Subcutaneous adipose tissue (tissue), 4 donors: ENCODE results near the gene THAP7. TPM values are rescaled to one million over a fixed set of nuclear protein-coding genes. Genes with fewer than 3 reads are reported as not detected.

Experiments used
- total RNA-seq, 4 donors: library from RNA; depleted of rRNA; stranded (reverse); fragments of >200 nt; gene quantifications; one replicate each; pipeline ENCODE4 v1.1.0, GENCODE V29; 2016
- TF ChIP-seq, protein P1 (sequence below): fragments of 450-650 bp; IDR thresholded peaks from one replicate; pipeline ENCODE4 v1.5.1; 2016; ENCODE audit warnings: low read depth, mild to moderate bottlenecking, control low read depth, antibody characterized with exemption, moderate library complexity

Gene THAP7
- total RNA-seq, 4 donors from 2014 or later: 20.7 to 26.6 (median 23.5) TPM

DNA sequence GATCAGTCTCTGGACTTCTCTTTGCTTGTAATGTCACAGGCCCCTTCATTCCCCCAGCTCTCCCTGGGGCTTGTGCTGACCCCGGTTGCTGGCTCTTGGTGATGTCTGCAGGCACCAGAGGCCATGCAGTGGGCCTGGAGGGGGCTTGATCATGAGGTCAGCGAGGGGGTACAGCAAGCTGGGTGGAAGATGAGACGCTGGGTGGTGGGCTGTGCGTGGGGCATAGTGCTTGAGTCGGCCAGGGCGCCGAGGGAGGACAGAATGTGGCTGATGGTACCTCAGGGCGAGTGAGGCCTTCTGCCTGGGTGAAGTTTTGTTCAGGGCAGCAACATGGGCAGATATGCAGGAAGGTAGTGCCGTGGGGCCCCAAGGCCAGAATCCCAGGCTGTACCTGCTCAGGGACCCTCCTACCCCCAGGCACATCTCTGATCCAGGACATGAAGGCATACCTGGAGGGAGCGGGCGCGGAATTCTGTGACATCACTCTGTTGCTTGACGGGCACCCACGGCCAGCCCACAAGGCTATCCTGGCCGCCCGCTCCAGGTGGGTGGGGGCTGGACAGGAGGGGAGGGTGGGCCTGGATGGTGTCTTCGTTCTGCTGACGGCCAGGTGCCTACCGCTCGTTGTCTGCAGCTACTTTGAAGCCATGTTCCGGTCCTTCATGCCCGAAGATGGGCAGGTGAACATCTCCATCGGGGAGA is 6.4 kb downstream of the THAP7 start:
- TF ChIP-seq, protein P1, sequence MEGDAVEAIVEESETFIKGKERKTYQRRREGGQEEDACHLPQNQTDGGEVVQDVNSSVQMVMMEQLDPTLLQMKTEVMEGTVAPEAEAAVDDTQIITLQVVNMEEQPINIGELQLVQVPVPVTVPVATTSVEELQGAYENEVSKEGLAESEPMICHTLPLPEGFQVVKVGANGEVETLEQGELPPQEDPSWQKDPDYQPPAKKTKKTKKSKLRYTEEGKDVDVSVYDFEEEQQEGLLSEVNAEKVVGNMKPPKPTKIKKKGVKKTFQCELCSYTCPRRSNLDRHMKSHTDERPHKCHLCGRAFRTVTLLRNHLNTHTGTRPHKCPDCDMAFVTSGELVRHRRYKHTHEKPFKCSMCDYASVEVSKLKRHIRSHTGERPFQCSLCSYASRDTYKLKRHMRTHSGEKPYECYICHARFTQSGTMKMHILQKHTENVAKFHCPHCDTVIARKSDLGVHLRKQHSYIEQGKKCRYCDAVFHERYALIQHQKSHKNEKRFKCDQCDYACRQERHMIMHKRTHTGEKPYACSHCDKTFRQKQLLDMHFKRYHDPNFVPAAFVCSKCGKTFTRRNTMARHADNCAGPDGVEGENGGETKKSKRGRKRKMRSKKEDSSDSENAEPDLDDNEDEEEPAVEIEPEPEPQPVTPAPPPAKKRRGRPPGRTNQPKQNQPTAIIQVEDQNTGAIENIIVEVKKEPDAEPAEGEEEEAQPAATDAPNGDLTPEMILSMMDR: no peak

DNA sequence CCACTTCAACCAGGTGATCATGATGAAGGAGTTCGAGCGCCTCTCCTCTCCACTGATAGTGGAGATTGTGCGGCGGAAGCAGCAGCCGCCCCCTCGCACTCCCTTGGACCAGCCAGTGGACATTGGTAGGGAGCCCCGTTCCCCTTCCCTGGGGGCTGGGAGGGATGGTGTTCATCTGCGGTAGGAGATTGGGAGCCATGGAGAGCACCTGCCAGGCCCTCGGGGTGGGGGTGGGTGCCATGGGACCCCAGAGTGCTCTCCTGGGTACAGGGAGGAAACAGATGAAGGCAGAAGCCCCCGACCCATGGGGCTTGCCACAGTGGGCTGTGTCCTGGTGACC is 7.0 kb downstream of the THAP7 start:
- TF ChIP-seq, protein P1: no peak

DNA sequence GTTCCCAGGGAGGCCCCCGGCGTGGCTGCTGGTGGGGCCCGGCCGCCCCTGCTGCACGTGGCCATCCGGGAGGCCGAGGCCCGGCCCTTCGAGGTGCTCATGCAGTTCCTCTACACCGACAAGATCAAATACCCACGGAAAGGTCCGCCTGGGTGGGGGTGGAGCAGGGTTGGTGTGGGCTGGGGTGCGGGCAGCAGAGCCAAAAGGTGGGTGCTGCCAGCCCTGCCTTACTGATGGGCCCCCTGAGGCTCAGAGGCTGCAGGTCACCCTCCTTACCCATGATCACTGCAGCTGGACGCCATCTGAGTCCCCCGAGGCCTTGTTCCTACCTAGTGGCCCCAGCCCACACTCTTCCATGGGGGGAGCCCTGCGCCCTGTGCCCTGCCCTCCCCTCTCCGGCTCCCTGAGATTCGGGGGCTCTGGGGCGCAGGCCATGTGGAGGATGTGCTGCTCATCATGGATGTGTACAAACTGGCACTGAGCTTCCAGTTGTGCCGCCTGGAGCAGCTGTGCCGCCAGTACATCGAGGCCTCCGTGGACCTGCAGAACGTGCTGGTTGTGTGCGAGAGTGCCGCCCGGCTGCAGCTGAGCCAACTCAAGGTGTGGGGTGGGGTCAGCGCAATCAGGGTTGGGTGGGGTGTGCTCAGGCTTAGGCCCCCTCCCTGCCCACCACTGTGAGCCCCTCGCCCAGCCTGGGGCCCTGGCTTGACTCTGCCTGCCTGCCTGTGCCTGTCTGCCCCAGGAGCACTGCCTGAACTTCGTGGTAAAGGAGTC is 7.6 kb downstream of the THAP7 start:
- TF ChIP-seq, protein P1: no peak

DNA sequence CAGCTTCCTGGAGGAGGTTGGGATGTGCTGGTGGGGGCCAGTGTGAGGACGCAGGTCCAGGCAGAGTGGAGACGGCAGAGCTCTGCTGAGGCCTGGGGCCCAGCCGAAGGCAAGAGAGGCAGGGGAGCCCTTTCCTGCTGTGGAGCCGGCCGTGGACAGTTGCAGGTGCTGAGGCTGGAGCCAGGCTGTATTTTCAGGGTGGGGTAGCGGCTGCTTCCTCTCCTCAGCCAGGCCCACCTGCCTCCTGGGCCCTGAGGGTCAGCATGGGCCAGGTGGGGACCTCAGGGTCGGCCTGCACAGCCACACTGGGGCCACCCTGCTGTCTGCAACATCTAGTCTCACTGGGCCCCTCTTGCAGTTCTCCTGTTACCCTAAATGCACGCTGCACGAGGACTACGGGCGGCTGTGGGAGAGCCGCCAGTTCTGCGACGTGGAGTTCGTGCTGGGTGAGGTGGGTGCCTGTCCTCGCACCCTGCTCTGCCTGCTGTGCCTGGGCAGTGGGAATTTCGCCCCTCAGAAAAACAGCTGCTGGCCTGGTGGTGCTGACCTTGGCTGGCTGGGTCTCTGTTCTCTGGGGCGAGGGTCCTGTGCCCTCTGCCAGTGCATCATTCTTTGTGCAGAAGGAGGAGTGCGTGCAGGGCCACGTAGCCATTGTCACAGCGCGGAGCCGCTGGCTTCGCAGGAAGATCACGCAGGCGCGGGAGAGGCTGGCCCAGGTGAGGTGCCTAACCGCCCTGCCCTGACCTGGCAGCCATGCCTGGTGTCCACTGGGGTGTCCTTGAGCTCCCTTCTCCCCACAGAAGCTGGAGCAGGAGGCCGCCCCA is 8.4 kb downstream of the THAP7 start:
- TF ChIP-seq, protein P1: no peak

DNA sequence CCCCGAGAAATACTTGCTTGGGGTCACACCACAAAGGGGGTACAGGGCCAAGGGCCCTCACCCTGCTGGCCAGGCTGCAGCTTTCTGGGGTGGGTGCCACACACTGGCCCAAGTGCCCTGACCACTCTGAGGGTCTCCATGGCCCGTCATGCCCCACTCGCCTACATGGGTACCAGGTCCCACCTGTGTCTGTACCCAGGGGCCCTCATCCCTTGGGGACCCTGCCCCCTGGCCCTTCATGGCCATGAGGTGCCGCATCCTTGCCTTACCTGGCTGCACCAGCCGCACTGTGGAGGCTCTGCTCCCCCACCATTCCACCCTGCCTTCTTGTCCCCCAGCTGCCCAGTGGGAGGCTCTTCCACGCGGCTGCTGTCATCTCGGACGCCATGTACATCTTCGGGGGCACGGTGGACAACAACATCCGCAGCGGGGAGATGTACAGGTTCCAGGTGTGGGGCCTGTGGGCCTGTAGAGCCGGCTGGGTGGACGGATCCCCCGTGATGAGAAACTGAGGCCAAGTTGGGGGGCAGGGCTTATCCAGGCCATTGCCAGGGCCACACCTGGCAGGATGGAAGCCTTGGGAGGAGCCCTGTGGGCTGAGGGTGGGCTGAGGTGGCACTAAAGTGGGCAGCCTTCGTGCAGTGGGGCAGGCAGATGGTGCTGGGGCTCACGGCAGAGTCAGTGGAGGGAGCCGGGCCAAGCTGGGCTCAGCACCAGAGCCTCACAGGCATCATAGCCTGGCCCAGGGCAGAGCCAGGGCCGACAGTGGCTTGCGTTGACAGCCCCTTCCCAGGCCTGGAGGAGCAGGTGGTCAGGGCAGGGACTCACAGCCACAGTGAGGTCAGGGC is 9.2 kb downstream of the THAP7 start:
- TF ChIP-seq, protein P1: no peak

DNA sequence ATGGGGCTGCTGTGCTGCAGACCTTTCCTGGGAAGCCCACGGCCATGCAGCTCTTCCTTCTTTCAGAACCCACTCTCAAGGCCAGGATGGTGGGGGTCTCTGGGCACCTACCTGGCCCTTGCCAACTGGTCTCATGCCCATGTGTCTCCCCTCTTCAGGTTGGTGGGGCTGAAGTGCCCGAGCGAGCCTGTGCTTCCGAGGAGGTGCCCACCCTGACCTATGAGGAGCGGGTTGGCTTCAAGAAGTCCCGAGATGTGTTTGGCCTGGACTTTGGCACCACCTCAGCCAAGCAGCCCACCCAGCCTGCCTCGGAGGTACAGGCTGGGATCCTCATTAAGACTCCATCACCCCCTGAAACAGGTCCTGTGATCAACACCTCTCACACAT is 9.9 kb downstream of the THAP7 start:
- TF ChIP-seq, protein P1: no peak
